ENCODE results near the gene ZNF536. TPM values are rescaled to one million over a fixed set of nuclear protein-coding genes. Genes with fewer than 3 reads are reported as not detected.
"Not testable (repeated sequence)": the region's sequence is repeated elsewhere in the genome, so short reads cannot be mapped to it uniquely, and the experiment has no call there.

The ZNF536 gene
- total RNA-seq, 4 donors from 2014 or later = 30.8 to 48.7 (median 40.8) TPM

DNA sequence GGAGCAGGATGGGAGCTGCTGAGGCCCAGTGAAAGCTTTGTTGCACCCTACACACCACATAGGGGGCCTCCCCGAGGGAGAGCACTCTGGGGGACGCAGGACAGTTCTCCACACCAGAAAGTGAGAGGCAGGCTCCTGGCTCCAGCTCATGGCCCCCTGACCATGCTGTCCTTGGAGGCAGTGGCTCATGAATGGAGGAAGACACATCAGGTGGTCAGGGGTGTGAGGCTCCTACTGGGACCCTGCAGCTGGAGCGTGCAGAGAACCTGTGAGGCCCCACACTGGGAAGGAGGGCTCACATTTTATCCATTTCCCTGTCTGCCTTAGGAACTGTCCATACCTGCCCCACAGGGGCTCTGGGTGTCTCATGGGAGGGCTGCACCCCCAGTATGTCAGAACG is 85.3 kb downstream of the ZNF536 start:
- 71 to 77% methylated on average over 3 to 4 of the region's 4 CpGs for WGBS, 2 donors
- peaks cover 0 to 4% (median 0%) of the 10 kb centered on the region in 4 donors for H3K4me1 ChIP-seq
- no peaks in the 10 kb centered on the region for H3K9me3 ChIP-seq
- TF ChIP-seq POLR2A (IDR thresholded peaks at IDR 0.05) (no peak), EP300 (IDR thresholded peaks at IDR 0.05) (no peak)
- TF ChIP-seq, protein P1, sequence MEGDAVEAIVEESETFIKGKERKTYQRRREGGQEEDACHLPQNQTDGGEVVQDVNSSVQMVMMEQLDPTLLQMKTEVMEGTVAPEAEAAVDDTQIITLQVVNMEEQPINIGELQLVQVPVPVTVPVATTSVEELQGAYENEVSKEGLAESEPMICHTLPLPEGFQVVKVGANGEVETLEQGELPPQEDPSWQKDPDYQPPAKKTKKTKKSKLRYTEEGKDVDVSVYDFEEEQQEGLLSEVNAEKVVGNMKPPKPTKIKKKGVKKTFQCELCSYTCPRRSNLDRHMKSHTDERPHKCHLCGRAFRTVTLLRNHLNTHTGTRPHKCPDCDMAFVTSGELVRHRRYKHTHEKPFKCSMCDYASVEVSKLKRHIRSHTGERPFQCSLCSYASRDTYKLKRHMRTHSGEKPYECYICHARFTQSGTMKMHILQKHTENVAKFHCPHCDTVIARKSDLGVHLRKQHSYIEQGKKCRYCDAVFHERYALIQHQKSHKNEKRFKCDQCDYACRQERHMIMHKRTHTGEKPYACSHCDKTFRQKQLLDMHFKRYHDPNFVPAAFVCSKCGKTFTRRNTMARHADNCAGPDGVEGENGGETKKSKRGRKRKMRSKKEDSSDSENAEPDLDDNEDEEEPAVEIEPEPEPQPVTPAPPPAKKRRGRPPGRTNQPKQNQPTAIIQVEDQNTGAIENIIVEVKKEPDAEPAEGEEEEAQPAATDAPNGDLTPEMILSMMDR (IDR thresholded peaks at IDR 0.05) = no peak
- H3K36me3 ChIP-seq = no peaks in the 10 kb centered on the region
- DNase-seq (ENCODE audit: low spot score in 2 of 2) = no peak
- no peak overlapping the region for H3K4me3 ChIP-seq
- H3K27ac ChIP-seq = no peak overlapping the region
- no peaks in the 10 kb centered on the region for H3K27me3 ChIP-seq

- TF ChIP-seq POLR2A (IDR thresholded peaks at IDR 0.05) = no peak
- TF ChIP-seq EP300 (IDR thresholded peaks at IDR 0.05) = no peak
- TF ChIP-seq, protein P1 (IDR thresholded peaks at IDR 0.05) = no peak
- H3K36me3 ChIP-seq = no peaks in the 10 kb centered on the region
- H3K4me1 ChIP-seq = peaks cover 0 to 4% (median 0%) of the 10 kb centered on the region in 4 donors
- H3K9me3 ChIP-seq = no peaks in the 10 kb centered on the region
- no peak for DNase-seq (ENCODE audit: low spot score in 2 of 2)
- no peak overlapping the region for H3K4me3 ChIP-seq
- no peak overlapping the region for H3K27ac ChIP-seq
- H3K27me3 ChIP-seq = no peaks in the 10 kb centered on the region
- 100% methylated on average over 2 of the region's 2 CpGs for WGBS, 2 donors
These were observed 87.7 kb downstream of the ZNF536 start for GRCh38 chr19:30459859-30460258.

DNA sequence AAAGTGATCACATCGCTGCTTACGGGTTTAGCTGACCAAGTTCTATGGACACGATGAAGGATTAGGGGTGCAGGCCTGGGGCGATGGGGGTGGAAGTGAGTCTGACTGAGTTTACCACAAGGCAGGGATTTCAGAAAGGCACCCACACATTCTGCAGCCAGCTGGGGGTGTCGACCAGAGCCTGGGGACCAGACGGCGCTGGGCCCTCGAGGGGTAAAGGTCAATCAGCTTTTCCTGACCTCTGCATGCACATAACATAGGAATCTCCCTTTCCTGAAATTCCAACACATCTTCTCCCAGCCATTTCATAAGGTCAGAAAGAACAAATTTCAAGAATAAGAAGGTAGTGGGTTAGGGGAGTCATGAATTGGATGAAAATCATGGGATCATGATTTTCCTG is 92.0 kb downstream of the ZNF536 start:
- Histone ChIP-seq H3K27me3 (no peaks in the 10 kb centered on the region), H3K36me3 (no peaks in the 10 kb centered on the region), H3K4me1 (peaks cover 0 to 9% (median 0%) of the 10 kb centered on the region in 4 donors), H3K9me3 (no peaks in the 10 kb centered on the region), H3K4me3 (no peak overlapping the region), H3K27ac (no peak overlapping the region)
- 79 to 93% methylated on average over 8 of the region's 8 CpGs for WGBS, 2 donors
- no peak for DNase-seq (ENCODE audit: low spot score in 2 of 2)
- no peak for TF ChIP-seq EP300 (IDR thresholded peaks at IDR 0.05)
- TF ChIP-seq, protein P1 (IDR thresholded peaks at IDR 0.05) = no peak
- no peak for TF ChIP-seq POLR2A (IDR thresholded peaks at IDR 0.05)

DNA sequence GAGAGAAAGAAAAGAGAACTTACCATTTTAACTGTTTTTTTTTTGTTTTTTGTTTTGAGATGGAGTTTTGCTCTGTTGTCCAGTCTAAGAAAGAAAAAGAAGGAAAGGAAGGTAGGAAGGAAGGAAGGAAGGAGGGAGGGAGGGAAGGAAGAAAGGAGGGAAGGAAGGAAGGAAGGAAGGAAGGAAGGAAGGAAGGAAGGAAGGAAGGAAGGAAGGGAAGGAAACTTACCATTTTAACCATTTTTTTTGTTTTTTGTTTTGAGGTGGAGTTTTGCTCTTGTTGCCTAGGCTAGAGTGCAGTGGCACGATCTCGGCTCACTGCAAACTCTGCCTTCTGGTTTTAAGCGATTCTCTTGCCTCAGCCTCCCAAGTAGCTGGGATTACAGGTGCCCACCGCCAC is 94.4 kb downstream of the ZNF536 start:
- H3K36me3 ChIP-seq; DNase-seq (ENCODE audit: low spot score in 2 of 2); H3K4me3 ChIP-seq; H3K27me3 ChIP-seq; H3K4me1 ChIP-seq; H3K9me3 ChIP-seq: not testable (repeated sequence)
- 93 to 95% methylated on average over 4 of the region's 4 CpGs for WGBS, 2 donors
- peak overlapping the region in 2 of 4 donors; percentile 25 to 75 for H3K27ac ChIP-seq

- H3K4me3 ChIP-seq = no peak overlapping the region
- H3K27ac ChIP-seq = peak overlapping the region in 2 of 4 donors; percentile 75
- H3K27me3 ChIP-seq = no peaks in the 10 kb centered on the region
- H3K9me3 ChIP-seq = no peaks in the 10 kb centered on the region
- peaks cover 0 to 5% (median 0%) of the 10 kb centered on the region in 3 donors for H3K36me3 ChIP-seq
- H3K4me1 ChIP-seq = peaks cover 0 to 9% (median 0%) of the 10 kb centered on the region in 4 donors
- DNase-seq (ENCODE audit: low spot score in 2 of 2) = no peak
- no peak for TF ChIP-seq EP300 (IDR thresholded peaks at IDR 0.05)
- TF ChIP-seq, protein P1 (IDR thresholded peaks at IDR 0.05) = no peak
- 86% methylated on average over 4 of the region's 4 CpGs for WGBS, 2 donors
These were observed 95.1 kb downstream of the ZNF536 start for GRCh38 chr19:30467239-30467638.

GRCh38 chr19:30469774-30470173 is 97.6 kb downstream of the ZNF536 start:
- Histone ChIP-seq H3K4me3 (no peak overlapping the region), H3K4me1 (peaks cover 0 to 9% (median 0%) of the 10 kb centered on the region in 4 donors), H3K9me3 (no peaks in the 10 kb centered on the region), H3K36me3 (peaks cover 0 to 6% (median 0%) of the 10 kb centered on the region in 3 donors), H3K27me3 (no peaks in the 10 kb centered on the region), H3K27ac (peak overlapping the region in 2 of 4 donors; percentile 2 to 12)
- TF ChIP-seq POLR2A (IDR thresholded peaks at IDR 0.05) = no peak
- TF ChIP-seq, protein P1 (IDR thresholded peaks at IDR 0.05) = no peak
- no peak for TF ChIP-seq EP300 (IDR thresholded peaks at IDR 0.05)
- 48 to 56% methylated on average over 5 of the region's 5 CpGs for WGBS, 2 donors
- DNase-seq (ENCODE audit: low spot score in 2 of 2) = no peak

Measured in tibial nerve (tissue), 4 donors.